Stimulated activated naive CD8-positive, alpha-beta T cell treated with anti-CD3 and anti-CD28 coated beads, Interleukin-15, amount 100 ng/mL, for 72 hours (primary cell): ENCODE results near the gene ARHGAP10.

Experiments
- ATAC-seq: fragments of 150-1000 bp; cut with Tn5 transposase; 2 replicates; pipeline ENCODE4 v1.10.0; 2021; ENCODE audit warnings: mild to moderate bottlenecking, moderate library complexity
- DNase-seq, 2 donors: peaks; one replicate each; pipeline ENCODE4 v3.0.0; 2021 to 2022
- H3K27ac Mint-ChIP-seq, 2 donors: one replicate each; pipeline ENCODE4 v1.8.0; 2022; ENCODE audit warnings: mild to moderate bottlenecking in 2 of 2, mixed read lengths in 2 of 2, moderate library complexity in 2 of 2
- H3K27me3 Mint-ChIP-seq: one replicate; pipeline ENCODE4 v1.8.0; 2022; ENCODE audit warnings: mixed read lengths
- H3K4me1 Mint-ChIP-seq: one replicate; pipeline ENCODE4 v1.8.0; 2022; ENCODE audit warnings: mild to moderate bottlenecking, mixed read lengths
- H3K4me3 Mint-ChIP-seq, 2 donors: one replicate each; pipeline ENCODE4 v1.8.0; 2022; ENCODE audit warnings: mild to moderate bottlenecking in 2 of 2, mixed read lengths in 2 of 2, moderate library complexity in 1 of 2
- H3K9me3 Mint-ChIP-seq, 2 donors: one replicate each; pipeline ENCODE4 v1.8.0; 2022; ENCODE audit warnings: mixed read lengths in 2 of 2

Gene ARHGAP10

DNA sequence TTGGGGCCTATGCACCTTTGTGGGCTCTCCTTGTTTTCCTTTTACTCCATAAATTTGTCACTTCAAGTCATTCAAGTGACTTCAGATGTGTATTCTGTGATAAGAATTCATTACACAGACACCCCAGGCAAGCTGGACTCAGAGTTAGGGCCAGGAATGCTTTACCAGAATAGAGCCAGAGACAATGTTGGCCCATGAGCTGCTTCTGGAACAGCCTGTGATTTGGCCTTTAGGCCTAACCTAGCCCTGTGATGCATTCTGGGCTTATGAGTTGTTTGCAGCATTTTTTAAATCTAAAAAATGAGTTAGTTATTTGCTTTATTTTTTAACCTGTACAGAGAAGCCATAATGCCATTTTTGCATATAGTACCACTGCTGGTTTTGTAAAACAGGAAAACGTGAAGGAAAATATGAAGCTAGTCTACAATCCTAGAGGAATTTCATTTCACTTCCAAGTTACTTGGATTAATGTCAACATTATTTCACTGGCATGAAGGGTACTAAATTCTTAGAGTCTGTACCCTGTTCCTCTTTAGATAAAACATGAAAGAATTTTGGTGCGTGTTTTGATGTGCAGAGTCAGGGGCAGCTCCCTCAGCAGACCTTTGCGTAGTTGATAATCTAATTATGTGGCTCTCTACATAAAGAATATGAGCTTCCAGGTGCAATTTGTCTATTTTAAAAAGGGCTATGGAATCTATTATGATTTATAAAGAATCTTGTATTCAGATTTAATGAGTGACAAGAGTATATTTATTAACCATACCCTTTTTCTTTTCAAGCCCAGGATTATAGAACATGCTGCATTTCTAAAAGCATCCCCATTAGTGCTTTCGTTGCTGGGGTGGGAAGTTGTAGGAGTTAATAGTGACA is 84.7 kb downstream of the ARHGAP10 start:
- ATAC-seq, result no peak
- Mint-ChIP-seq H3K4me1 (peaks cover 25% of the 10 kb centered on the region), H3K4me3 (no peak overlapping the region), H3K27me3 (no peaks in the 10 kb centered on the region), H3K9me3 (no peaks in the 10 kb centered on the region), H3K27ac (no peak overlapping the region)
- DNase-seq, result no peak

DNA sequence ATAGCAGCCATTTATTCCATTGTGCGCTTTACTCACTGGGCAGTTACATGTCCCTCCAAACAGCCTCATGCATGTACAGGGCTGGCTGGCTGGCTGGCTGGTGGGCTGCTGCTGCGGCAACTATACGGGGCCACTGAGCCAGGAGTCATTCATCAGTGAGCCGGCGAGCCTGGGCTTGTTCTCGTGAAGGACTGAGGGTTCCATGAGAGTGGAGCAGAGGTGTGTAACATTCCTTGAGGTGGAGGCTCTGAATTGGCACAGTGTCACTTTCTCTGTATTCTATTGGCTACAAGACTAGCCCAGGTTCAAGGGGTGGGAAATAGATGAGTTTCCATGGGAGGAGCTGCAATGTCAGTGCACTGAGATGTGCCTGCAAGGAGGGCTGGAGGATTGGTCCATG is 89.1 kb downstream of the ARHGAP10 start:
- Mint-ChIP-seq H3K4me1 (peaks cover 13% of the 10 kb centered on the region), H3K27me3 (no peaks in the 10 kb centered on the region), H3K9me3 (no peaks in the 10 kb centered on the region), H3K27ac (no peak overlapping the region), H3K4me3 (no peak overlapping the region)
- ATAC-seq (no peak), DNase-seq (no peak)

DNA sequence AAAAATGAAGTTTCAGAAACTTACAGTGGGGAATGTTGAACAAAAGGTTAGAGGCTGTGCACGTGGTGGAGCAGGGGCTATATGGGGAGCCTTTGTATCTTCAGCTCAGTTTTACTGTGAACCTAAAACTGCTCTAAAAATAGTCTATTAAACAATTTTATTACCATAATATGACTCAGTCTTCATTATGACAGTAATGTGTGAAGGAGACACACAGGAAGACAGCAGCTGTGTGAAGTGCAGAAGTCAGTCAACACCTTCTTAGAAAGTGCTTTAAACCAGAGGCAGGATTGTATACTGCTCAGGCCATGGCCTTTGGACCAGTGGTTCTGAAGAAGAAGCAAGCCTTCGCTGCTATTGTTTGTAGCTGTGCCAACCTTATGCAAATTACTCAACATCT is 89.7 kb downstream of the ARHGAP10 start:
- no peak for DNase-seq
- H3K27ac Mint-ChIP-seq, result no peak overlapping the region
- peaks cover 8% of the 10 kb centered on the region for H3K4me1 Mint-ChIP-seq
- H3K27me3 Mint-ChIP-seq, result no peaks in the 10 kb centered on the region
- no peak overlapping the region for H3K4me3 Mint-ChIP-seq
- no peaks in the 10 kb centered on the region for H3K9me3 Mint-ChIP-seq
- peak; percentile 63 for ATAC-seq

DNA sequence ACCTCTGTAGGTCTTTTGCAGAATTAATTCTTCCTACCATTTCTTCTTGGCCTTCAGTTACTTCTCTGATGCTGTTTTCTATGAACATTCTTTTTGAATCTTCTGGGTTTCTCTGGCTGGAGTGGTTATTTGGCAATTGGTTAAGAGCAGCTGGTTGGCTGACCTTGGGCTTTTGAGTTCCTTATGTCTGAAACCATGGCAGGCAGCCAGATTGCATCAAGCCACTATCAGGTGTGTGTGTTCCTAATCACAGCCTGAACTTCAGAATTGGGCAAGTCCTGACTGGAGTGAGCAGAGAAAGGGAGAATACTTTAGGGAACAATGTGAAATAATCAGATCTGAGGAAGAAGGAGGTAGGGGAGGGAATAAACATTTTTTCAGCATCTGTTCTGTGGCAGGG is 90.2 kb downstream of the ARHGAP10 start:
- DNase-seq (no peak), ATAC-seq (no peak)
- H3K27me3 Mint-ChIP-seq, result no peaks in the 10 kb centered on the region
- H3K9me3 Mint-ChIP-seq, result no peaks in the 10 kb centered on the region
- no peak overlapping the region for H3K4me3 Mint-ChIP-seq
- no peak overlapping the region for H3K27ac Mint-ChIP-seq
- peaks cover 8% of the 10 kb centered on the region for H3K4me1 Mint-ChIP-seq

GRCh38 chr4:147823130-147823529 is 91.2 kb downstream of the ARHGAP10 start:
- ATAC-seq (no peak), DNase-seq (no peak)
- Mint-ChIP-seq H3K4me3 (no peak overlapping the region), H3K27me3 (no peaks in the 10 kb centered on the region), H3K27ac (no peak overlapping the region), H3K4me1 (peaks cover 8% of the 10 kb centered on the region), H3K9me3 (no peaks in the 10 kb centered on the region)

GRCh38 chr4:147824316-147824715 is 92.4 kb downstream of the ARHGAP10 start:
- no peaks in the 10 kb centered on the region for H3K27me3 Mint-ChIP-seq
- H3K4me1 Mint-ChIP-seq, result peaks cover 8% of the 10 kb centered on the region
- H3K27ac Mint-ChIP-seq, result no peak overlapping the region
- H3K9me3 Mint-ChIP-seq, result no peaks in the 10 kb centered on the region
- no peak overlapping the region for H3K4me3 Mint-ChIP-seq
- ATAC-seq (no peak), DNase-seq (no peak)

DNA sequence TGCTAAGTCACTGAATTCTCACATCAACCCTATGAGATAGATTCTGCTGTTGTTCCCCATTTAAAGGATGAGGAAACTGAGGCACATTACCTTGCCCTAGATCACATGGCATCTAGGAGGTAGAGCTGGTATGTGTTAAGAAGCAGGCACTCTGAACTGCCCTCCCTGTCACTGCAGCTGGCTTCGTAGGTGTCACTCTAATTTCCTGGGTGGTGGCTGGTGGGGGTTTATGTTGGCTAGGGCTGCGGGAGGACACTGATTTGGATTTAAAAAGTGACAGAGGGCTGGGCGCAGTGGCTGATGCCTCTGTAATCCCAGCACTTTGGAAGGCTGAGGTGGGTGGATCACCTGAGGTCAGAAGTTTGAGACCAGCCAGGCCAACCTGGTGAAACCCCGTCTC is 93.0 kb downstream of the ARHGAP10 start:
- Mint-ChIP-seq H3K4me1 (peaks cover 8% of the 10 kb centered on the region), H3K9me3 (no peaks in the 10 kb centered on the region), H3K27me3 (no peaks in the 10 kb centered on the region), H3K4me3 (no peak overlapping the region), H3K27ac (no peak overlapping the region)
- DNase-seq (no peak), ATAC-seq (no peak)

DNA sequence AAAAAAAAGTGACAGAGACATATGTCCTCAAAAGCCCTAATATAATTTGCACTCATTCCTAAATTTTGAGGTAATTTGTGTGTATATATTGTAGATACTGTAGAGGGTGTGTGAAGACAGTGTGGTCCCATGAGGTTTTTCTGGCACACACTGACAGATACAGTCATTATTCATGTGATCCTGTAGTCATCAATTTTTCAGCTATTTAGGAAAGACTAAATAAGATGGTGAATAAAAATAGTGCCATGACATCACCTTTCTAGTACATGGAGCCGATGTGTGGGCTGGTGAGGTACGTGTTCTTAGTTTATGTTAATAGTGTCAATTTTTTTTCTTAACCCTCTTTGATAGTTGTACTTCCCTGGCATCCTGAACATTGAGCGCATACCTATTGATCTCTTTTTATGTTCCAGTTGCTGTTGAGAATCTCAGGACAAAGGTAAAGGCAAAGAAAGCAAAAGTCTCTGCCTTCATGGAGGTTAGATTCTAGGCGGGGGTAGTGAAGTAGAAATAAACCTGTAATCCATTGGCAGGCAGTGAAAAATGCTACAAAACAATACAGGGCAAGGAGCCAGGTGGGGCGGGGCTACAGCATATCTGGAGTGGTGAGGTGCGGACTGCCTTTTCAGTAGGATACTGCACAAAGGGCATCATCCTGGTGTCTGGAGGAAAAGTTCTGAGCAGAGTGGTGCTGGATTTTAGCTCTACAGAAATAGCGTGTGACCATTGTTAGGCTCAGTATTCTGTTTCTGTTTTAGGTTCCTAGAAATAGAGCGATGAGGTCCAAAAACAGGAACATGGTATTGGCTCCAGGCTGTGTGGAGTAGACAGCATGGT is 93.8 kb downstream of the ARHGAP10 start:
- no peak overlapping the region for H3K27ac Mint-ChIP-seq
- DNase-seq (no peak), ATAC-seq (no peak)
- H3K27me3 Mint-ChIP-seq, result no peaks in the 10 kb centered on the region
- peaks cover 8% of the 10 kb centered on the region for H3K4me1 Mint-ChIP-seq
- H3K4me3 Mint-ChIP-seq, result no peak overlapping the region
- H3K9me3 Mint-ChIP-seq, result no peaks in the 10 kb centered on the region

DNA sequence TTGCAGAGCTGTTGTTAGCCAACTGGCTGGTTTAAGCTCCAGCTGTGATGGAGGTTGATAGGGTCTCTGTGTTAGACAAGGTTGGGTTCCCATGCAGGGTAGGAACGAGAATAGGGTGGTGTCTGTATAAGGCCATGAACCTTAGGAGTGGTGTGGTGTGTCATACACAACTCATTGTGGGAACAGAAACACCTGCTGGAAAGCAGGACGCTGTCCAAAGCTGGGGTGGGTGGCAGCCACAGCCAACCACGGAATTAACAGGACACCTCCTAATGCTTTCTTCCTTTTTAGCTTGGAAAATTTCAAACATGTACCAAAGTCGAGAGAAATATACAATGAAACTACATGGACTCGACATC is 94.4 kb downstream of the ARHGAP10 start:
- no peak overlapping the region for H3K27ac Mint-ChIP-seq
- no peak for DNase-seq
- H3K27me3 Mint-ChIP-seq, result no peaks in the 10 kb centered on the region
- H3K4me1 Mint-ChIP-seq, result peaks cover 3% of the 10 kb centered on the region
- no peak overlapping the region for H3K4me3 Mint-ChIP-seq
- no peak for ATAC-seq
- no peaks in the 10 kb centered on the region for H3K9me3 Mint-ChIP-seq

DNA sequence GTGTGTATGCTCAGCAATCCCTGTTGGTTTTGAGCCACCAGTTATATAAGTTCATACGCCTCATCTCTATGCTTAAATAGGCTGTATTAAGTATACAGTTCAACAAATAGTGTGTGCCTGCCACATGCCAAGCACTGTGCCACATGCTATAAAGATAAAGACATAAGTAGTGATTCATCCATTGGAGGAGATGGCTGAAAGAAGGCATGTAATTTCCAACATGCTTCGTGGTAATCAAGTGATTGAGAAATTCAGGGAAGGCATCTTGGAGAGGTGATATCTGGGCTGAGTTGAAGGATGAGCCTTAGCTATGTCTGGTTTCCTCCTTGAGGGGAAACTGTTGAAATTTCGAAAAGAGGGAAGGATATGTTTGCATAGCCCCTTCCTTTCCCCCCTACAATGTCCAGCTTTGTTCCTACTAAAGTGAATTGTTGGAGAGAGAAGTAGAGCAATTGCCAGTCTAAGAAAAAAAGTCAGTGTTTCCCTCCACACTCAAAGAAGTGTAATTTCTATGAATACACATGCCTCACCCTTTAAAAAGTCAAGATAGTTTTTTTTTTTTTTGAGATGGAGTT is 96.5 kb downstream of the ARHGAP10 start:
- Mint-ChIP-seq H3K27me3 (no peaks in the 10 kb centered on the region), H3K27ac (no peak overlapping the region), H3K9me3 (no peaks in the 10 kb centered on the region), H3K4me3 (no peak overlapping the region), H3K4me1 (peaks cover 4% of the 10 kb centered on the region)
- DNase-seq, result no peak
- no peak for ATAC-seq

DNA sequence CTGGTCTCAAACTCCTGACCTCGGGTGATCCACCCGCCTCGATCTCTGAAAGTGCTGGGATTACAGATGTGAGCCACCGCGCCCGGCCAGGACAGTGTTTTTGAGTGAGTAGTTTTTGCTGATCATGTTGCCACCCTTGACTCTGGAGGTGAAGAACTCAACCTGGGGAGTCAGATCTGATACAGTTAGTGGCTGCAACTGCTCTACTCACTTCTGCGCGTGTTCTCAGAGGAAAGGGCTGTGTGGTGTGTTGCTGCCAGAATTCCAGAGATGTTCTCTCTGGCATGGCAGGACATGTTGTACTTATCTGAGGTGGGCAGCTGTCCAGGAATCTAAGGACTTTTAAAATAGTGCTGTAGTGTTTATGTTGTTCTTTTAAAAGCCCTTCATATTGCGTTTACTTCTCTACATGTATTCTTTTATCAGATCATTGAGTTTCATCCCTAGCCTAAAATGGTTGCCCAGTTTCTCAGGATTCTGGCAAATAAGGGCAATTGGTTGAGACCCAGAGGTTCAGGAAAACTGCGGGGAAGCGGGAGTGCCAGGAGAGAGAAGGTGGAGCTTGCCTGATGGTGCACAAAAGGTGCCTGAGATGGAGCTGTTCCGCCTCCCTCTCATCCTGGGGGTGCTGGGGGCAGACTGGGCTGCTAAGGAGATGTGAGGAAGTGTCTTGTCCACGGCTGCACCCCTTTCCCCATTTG is 97.7 kb downstream of the ARHGAP10 start:
- Mint-ChIP-seq H3K4me3 (no peak overlapping the region), H3K4me1 (peaks cover 7% of the 10 kb centered on the region), H3K27ac (peak overlapping the region in 1 of 2 donors; percentile 67), H3K9me3 (no peaks in the 10 kb centered on the region), H3K27me3 (no peaks in the 10 kb centered on the region)
- DNase-seq, result no peak
- no peak for ATAC-seq

DNA sequence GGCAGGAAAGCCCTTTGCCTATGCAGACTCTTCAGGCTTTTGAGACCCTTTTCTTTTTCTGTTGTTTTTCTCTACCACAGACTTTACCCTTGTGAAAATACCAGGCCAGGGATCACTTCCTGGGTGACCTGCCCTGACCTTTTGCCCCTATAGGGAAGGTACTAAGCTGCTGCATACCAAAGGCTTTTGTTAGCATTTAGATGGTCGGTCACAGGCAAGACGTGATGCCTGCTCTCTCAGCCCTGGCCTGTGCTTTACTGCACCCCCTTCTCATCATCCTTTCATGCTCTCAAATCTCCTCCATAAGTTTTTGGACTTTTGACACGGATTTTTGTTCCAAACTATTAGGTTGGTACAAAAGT is 98.2 kb downstream of the ARHGAP10 start:
- Mint-ChIP-seq H3K27me3 (no peaks in the 10 kb centered on the region), H3K4me1 (peaks cover 7% of the 10 kb centered on the region), H3K4me3 (no peak overlapping the region), H3K27ac (peak overlapping the region in 1 of 2 donors; percentile 67), H3K9me3 (no peaks in the 10 kb centered on the region)
- DNase-seq (no peak), ATAC-seq (no peak)

- Mint-ChIP-seq H3K27ac (no peak overlapping the region), H3K9me3 (no peaks in the 10 kb centered on the region), H3K4me1 (peaks cover 7% of the 10 kb centered on the region), H3K27me3 (no peaks in the 10 kb centered on the region), H3K4me3 (no peak overlapping the region)
- DNase-seq (no peak), ATAC-seq (no peak)
Measured at GRCh38 chr4:147830987-147831386, 99.1 kb downstream of the ARHGAP10 start.

DNA sequence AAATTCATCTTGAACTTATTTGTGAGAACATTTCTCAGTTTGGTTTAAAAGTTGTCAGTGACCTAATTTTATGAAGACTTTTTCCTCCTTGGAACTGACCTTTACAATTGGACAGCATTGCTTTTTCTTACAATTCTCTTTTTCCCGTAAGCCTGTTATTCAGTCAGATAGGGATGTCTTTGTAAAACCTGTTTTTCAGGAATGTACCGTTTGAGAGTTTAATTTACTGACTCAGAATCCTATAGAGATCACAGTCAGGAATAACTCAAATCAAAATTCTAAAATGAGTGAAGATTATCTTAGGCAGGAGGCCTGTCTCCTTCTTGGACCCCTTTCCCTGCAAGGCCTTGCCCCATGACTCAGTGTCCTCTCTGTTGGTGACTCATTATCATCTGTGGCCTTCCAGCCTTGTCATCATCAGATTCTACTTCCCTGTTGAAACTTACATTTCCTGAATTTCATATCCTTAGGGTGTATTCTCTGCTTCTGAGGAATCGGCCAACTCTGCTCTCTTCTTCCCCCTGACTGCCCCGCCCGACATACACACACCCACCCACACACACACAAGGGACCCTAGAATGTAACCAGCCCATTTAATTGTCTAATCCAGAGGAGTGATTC is 99.8 kb downstream of the ARHGAP10 start:
- Mint-ChIP-seq H3K9me3 (no peaks in the 10 kb centered on the region), H3K27ac (no peak overlapping the region), H3K27me3 (no peaks in the 10 kb centered on the region), H3K4me3 (no peak overlapping the region), H3K4me1 (peaks cover 7% of the 10 kb centered on the region)
- no peak for ATAC-seq
- no peak for DNase-seq

DNA sequence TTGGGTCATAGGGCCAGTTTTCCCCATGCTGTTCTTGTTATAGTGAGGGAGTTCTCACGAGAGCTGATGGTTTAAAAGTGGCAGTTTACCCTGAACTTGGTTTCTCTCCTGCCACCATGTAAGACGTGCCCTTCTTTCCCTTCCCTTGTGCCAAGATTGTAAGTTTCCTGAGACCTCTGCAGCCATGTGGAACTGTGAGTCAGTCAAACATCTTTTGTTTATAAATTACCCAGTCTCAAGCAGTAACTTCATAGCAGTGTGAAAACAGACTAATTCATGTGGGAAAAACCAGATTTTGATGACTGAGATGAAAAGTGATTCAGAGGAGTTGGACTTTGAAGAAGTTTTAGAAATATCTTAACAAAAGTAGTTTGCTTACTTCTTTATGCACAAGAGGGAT is 101.4 kb downstream of the ARHGAP10 start:
- H3K4me1 Mint-ChIP-seq, result peaks cover 13% of the 10 kb centered on the region

More for the DNA sequence above, 101.4 kb downstream of the ARHGAP10 start:
- H3K27me3 Mint-ChIP-seq, result no peaks in the 10 kb centered on the region
- no peak overlapping the region for H3K27ac Mint-ChIP-seq
- H3K4me3 Mint-ChIP-seq, result no peak overlapping the region
- H3K9me3 Mint-ChIP-seq, result no peaks in the 10 kb centered on the region
- no peak for ATAC-seq
- no peak for DNase-seq
